ENCODE measurements around the gene ZSCAN20. TPM values are rescaled to one million over a fixed set of nuclear protein-coding genes. Genes with fewer than 3 reads are reported as not detected.

Gene ZSCAN20
- total RNA-seq, 4 donors from 2014 or later, result 3.7 to 5.7 (median 4.7) TPM

- peaks cover 0 to 8% (median 0%) of the 10 kb centered on the region in 4 donors for H3K4me1 ChIP-seq
- in situ Hi-C loops (cut with MboI; ENCODE audit: low pct_ligation_motif_present in 1 of 4, low pct_unique_long_range_greater_than_20kb in 1 of 4, low sequenced_read_pairs in 3 of 4) (no loop called here), intact Hi-C loops (cut with DNase I; ENCODE audit: low total_unique reads) (no loop called here)
- no peaks in the 10 kb centered on the region for H3K9me3 ChIP-seq
- TF ChIP-seq, protein P1, sequence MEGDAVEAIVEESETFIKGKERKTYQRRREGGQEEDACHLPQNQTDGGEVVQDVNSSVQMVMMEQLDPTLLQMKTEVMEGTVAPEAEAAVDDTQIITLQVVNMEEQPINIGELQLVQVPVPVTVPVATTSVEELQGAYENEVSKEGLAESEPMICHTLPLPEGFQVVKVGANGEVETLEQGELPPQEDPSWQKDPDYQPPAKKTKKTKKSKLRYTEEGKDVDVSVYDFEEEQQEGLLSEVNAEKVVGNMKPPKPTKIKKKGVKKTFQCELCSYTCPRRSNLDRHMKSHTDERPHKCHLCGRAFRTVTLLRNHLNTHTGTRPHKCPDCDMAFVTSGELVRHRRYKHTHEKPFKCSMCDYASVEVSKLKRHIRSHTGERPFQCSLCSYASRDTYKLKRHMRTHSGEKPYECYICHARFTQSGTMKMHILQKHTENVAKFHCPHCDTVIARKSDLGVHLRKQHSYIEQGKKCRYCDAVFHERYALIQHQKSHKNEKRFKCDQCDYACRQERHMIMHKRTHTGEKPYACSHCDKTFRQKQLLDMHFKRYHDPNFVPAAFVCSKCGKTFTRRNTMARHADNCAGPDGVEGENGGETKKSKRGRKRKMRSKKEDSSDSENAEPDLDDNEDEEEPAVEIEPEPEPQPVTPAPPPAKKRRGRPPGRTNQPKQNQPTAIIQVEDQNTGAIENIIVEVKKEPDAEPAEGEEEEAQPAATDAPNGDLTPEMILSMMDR (IDR thresholded peaks at IDR 0.05), result no peak
- TF ChIP-seq EP300 (IDR thresholded peaks at IDR 0.05; ENCODE audit: low read depth), result no peak
- TF ChIP-seq POLR2A (IDR thresholded peaks at IDR 0.05), result no peak
- no peak for TF ChIP-seq POLR2AphosphoS5 (IDR thresholded peaks at IDR 0.05)
- no peak overlapping the region for H3K4me3 ChIP-seq
- WGBS, 2 donors (ENCODE audit: low coverage in 1 of 2), result 71 to 74% methylated on average over 1 to 4 of the region's 4 CpGs
- H3K27me3 ChIP-seq, result no peaks in the 10 kb centered on the region
- no peak overlapping the region for H3K27ac ChIP-seq
- H3K36me3 ChIP-seq, result no peaks in the 10 kb centered on the region
- DNase-seq, result no peak
Measured at GRCh38 chr1:33436557-33437285, 35.7 kb upstream of the ZSCAN20 start.

- 80 to 91% methylated on average over 4 to 6 of the region's 6 CpGs for WGBS, 2 donors (ENCODE audit: low coverage in 1 of 2)
- no peak for DNase-seq
- Histone ChIP-seq H3K27me3 (no peaks in the 10 kb centered on the region), H3K4me3 (no peak overlapping the region), H3K9me3 (no peaks in the 10 kb centered on the region), H3K27ac (no peak overlapping the region), H3K4me1 (no peaks in the 10 kb centered on the region), H3K36me3 (no peaks in the 10 kb centered on the region)
- intact Hi-C loops (cut with DNase I; ENCODE audit: low total_unique reads), result no loop called here
- in situ Hi-C loops (cut with MboI; ENCODE audit: low pct_ligation_motif_present in 1 of 4, low pct_unique_long_range_greater_than_20kb in 1 of 4, low sequenced_read_pairs in 3 of 4), result no loop called here
- TF ChIP-seq EP300 (IDR thresholded peaks at IDR 0.05; ENCODE audit: low read depth), result no peak
- TF ChIP-seq, protein P1 (IDR thresholded peaks at IDR 0.05), result no peak
- no peak for TF ChIP-seq POLR2A (IDR thresholded peaks at IDR 0.05)
- TF ChIP-seq POLR2AphosphoS5 (IDR thresholded peaks at IDR 0.05), result no peak
Measured at GRCh38 chr1:33438364-33439160, 33.9 kb upstream of the ZSCAN20 start.

- in situ Hi-C loops (cut with MboI; ENCODE audit: low pct_ligation_motif_present in 1 of 4, low pct_unique_long_range_greater_than_20kb in 1 of 4, low sequenced_read_pairs in 3 of 4), result no loop called here
- Histone ChIP-seq H3K27me3 (no peaks in the 10 kb centered on the region), H3K4me3 (no peak overlapping the region), H3K27ac (no peak overlapping the region), H3K9me3 (no peaks in the 10 kb centered on the region), H3K36me3 (no peaks in the 10 kb centered on the region), H3K4me1 (peaks cover 0 to 3% (median 0%) of the 10 kb centered on the region in 4 donors)
- DNase-seq, result no peak
- intact Hi-C loops (cut with DNase I; ENCODE audit: low total_unique reads), result no loop called here
- TF ChIP-seq EP300 (IDR thresholded peaks at IDR 0.05; ENCODE audit: low read depth), result no peak
- TF ChIP-seq, protein P1 (IDR thresholded peaks at IDR 0.05), result no peak
- TF ChIP-seq POLR2A (IDR thresholded peaks at IDR 0.05), result no peak
- TF ChIP-seq POLR2AphosphoS5 (IDR thresholded peaks at IDR 0.05), result no peak
- WGBS, 2 donors (ENCODE audit: low coverage in 1 of 2), result 43 to 57% methylated on average over 1 of the region's 1 CpG
Measured at GRCh38 chr1:33439662-33440061, 32.8 kb upstream of the ZSCAN20 start.

- no peaks in the 10 kb centered on the region for H3K36me3 ChIP-seq
- DNase-seq, result no peak
- H3K4me3 ChIP-seq, result no peak overlapping the region
- H3K4me1 ChIP-seq, result peaks cover 0 to 3% (median 0%) of the 10 kb centered on the region in 4 donors
- H3K27ac ChIP-seq, result no peak overlapping the region
- intact Hi-C loops (cut with DNase I; ENCODE audit: low total_unique reads) (no loop called here), in situ Hi-C loops (cut with MboI; ENCODE audit: low pct_ligation_motif_present in 1 of 4, low pct_unique_long_range_greater_than_20kb in 1 of 4, low sequenced_read_pairs in 3 of 4) (no loop called here)
- no peaks in the 10 kb centered on the region for H3K9me3 ChIP-seq
- TF ChIP-seq POLR2A (IDR thresholded peaks at IDR 0.05), result no peak
- no peak for TF ChIP-seq POLR2AphosphoS5 (IDR thresholded peaks at IDR 0.05)
- TF ChIP-seq EP300 (IDR thresholded peaks at IDR 0.05; ENCODE audit: low read depth), result no peak
- TF ChIP-seq, protein P1 (IDR thresholded peaks at IDR 0.05), result no peak
- no peaks in the 10 kb centered on the region for H3K27me3 ChIP-seq
- 64 to 85% methylated on average over 1 to 6 of the region's 6 CpGs for WGBS, 2 donors (ENCODE audit: low coverage in 1 of 2)
Measured at GRCh38 chr1:33441088-33441745, 31.2 kb upstream of the ZSCAN20 start.

All from transverse colon (tissue), 4 donors.